C4-2B (cell line): ENCODE data around the gene CASP5.

Source experiments
- ZFX ChIP-seq: fragments of 450-650 bp; IDR thresholded peaks from 2 replicates; pipeline ENCODE4 v1.6.1; 2017
- TF ChIP-seq, protein P1 (sequence below): fragments of 450-650 bp; conservative IDR thresholded peaks from 2 replicates; pipeline ENCODE4 v1.5.1; 2017; ENCODE audit warnings: mild to moderate bottlenecking

- TF ChIP-seq, protein P1, sequence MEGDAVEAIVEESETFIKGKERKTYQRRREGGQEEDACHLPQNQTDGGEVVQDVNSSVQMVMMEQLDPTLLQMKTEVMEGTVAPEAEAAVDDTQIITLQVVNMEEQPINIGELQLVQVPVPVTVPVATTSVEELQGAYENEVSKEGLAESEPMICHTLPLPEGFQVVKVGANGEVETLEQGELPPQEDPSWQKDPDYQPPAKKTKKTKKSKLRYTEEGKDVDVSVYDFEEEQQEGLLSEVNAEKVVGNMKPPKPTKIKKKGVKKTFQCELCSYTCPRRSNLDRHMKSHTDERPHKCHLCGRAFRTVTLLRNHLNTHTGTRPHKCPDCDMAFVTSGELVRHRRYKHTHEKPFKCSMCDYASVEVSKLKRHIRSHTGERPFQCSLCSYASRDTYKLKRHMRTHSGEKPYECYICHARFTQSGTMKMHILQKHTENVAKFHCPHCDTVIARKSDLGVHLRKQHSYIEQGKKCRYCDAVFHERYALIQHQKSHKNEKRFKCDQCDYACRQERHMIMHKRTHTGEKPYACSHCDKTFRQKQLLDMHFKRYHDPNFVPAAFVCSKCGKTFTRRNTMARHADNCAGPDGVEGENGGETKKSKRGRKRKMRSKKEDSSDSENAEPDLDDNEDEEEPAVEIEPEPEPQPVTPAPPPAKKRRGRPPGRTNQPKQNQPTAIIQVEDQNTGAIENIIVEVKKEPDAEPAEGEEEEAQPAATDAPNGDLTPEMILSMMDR = no peak
- no peak for TF ChIP-seq ZFX
Observed at GRCh38 chr11:105033343-105033742, 10.4 kb upstream of the CASP5 start.
